Measurements from ENCODE around the gene FAM47B.

Gene FAM47B

DNA sequence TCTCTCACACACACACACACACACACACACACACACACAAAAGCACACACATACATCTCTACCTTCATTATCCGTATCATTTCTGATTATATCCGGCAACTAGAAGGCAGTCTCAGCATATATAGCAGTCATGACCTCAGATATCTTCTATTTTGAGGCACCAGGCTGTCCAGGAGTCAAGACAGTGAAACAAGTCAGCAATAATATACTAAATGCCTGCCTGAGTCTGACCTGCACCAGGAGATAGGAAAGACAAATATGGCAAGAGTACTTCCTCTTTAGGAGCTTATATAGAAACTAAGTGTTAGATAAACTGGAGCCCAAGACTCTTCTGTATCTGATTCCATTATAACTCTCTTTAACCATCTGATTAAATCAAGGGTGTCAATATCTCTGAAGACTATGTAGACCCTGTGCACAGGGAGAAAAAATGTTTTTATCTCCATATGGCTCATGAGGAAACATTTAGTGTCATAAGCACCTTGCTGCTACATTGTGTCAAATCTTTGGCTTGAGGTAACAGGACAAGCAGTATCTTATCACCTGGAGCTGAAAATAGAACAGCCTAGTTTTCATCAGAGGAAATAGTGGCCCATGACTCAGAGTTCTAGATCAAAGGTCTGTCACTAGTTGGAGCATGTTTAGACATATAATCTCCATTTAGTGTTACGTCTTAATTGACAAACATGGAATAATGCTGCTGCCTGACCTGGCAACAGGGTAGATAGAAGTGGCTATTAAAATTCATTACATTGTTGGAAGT is 27.0 kb upstream of the FAM47B start:
- TF ChIP-seq POLR2AphosphoS5 (IDR thresholded peaks at IDR 0.05; ENCODE audit: low read depth, low read length): no peak
- TF ChIP-seq, protein P1, sequence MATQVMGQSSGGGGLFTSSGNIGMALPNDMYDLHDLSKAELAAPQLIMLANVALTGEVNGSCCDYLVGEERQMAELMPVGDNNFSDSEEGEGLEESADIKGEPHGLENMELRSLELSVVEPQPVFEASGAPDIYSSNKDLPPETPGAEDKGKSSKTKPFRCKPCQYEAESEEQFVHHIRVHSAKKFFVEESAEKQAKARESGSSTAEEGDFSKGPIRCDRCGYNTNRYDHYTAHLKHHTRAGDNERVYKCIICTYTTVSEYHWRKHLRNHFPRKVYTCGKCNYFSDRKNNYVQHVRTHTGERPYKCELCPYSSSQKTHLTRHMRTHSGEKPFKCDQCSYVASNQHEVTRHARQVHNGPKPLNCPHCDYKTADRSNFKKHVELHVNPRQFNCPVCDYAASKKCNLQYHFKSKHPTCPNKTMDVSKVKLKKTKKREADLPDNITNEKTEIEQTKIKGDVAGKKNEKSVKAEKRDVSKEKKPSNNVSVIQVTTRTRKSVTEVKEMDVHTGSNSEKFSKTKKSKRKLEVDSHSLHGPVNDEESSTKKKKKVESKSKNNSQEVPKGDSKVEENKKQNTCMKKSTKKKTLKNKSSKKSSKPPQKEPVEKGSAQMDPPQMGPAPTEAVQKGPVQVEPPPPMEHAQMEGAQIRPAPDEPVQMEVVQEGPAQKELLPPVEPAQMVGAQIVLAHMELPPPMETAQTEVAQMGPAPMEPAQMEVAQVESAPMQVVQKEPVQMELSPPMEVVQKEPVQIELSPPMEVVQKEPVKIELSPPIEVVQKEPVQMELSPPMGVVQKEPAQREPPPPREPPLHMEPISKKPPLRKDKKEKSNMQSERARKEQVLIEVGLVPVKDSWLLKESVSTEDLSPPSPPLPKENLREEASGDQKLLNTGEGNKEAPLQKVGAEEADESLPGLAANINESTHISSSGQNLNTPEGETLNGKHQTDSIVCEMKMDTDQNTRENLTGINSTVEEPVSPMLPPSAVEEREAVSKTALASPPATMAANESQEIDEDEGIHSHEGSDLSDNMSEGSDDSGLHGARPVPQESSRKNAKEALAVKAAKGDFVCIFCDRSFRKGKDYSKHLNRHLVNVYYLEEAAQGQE (IDR thresholded peaks at IDR 0.05; ENCODE audit: insufficient read depth in 1 of 2, low read depth in 2 of 2, low read length in 2 of 2): no peak
- no peak for TF ChIP-seq TAF1 (IDR thresholded peaks at IDR 0.05; ENCODE audit: borderline replicate concordance, insufficient read depth, low read length)
- no peak for TF ChIP-seq SIN3A (IDR thresholded peaks at IDR 0.05; ENCODE audit: borderline replicate concordance, insufficient read depth, low read length)
- TF ChIP-seq FOXP2 (optimal IDR thresholded peaks at IDR 0.05; ENCODE audit: borderline replicate concordance, extremely low read depth, extremely low read length, insufficient read depth): no peak

DNA sequence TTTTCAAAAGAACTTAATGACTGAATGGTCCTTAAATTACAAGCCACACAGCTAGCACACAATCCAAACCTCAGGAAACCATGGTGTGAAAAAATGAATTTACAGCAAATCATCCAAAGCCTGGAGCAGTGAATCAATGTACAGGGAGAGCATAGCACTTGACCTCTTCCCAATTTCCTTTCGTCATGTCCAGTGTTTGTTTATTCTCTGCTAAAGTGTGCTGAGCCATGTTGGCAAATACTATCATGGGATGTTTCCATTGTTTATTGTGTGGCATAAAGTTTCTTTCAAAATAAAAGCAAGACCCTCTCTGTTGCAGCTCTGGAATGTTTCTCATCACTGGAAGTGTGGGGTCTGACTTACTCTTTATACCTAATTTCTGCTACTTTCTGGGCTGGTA is 25.4 kb upstream of the FAM47B start:
- TF ChIP-seq, protein P1 (IDR thresholded peaks at IDR 0.05; ENCODE audit: insufficient read depth in 1 of 2, low read depth in 2 of 2, low read length in 2 of 2): no peak
- no peak for TF ChIP-seq POLR2AphosphoS5 (IDR thresholded peaks at IDR 0.05; ENCODE audit: low read depth, low read length)
- no peak for TF ChIP-seq SIN3A (IDR thresholded peaks at IDR 0.05; ENCODE audit: borderline replicate concordance, insufficient read depth, low read length)
- no peak for TF ChIP-seq FOXP2 (optimal IDR thresholded peaks at IDR 0.05; ENCODE audit: borderline replicate concordance, extremely low read depth, extremely low read length, insufficient read depth)
- no peak for TF ChIP-seq TAF1 (IDR thresholded peaks at IDR 0.05; ENCODE audit: borderline replicate concordance, insufficient read depth, low read length)

DNA sequence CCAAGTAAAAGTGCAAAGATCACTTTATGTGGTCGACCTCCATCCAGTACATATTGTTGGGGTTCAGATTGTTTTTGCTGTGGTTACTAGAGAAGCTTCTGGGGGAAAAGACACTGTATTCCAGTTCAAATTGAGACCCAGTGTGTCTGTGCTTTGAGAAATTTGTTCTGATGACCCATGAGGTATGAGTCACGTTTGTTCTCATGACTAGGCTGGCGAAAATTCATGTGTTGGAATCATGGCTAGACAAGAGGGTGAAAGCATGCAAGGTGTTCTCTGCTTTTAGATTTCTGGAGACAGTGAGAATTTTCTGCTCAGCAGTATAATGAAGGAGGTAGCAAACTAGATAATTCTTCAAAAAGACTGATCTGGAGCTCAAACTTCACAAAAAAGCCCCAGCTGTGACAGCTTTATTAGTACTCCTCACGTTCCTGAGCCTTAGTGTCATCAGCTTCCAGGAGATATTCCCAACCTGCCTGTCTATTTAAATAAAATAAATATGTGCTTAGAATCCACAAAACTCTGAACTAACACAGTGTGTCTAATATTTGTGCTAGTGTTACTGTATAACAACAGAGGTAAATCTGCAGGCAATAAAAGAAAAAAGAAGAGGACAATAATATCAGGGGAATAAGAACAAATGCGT is 24.4 kb upstream of the FAM47B start:
- TF ChIP-seq, protein P1 (IDR thresholded peaks at IDR 0.05; ENCODE audit: insufficient read depth in 1 of 2, low read depth in 2 of 2, low read length in 2 of 2): no peak
- no peak for TF ChIP-seq POLR2AphosphoS5 (IDR thresholded peaks at IDR 0.05; ENCODE audit: low read depth, low read length)
- TF ChIP-seq FOXP2 (optimal IDR thresholded peaks at IDR 0.05; ENCODE audit: borderline replicate concordance, extremely low read depth, extremely low read length, insufficient read depth): no peak
- TF ChIP-seq TAF1 (IDR thresholded peaks at IDR 0.05; ENCODE audit: borderline replicate concordance, insufficient read depth, low read length): no peak
- TF ChIP-seq SIN3A (IDR thresholded peaks at IDR 0.05; ENCODE audit: borderline replicate concordance, insufficient read depth, low read length): no peak

DNA sequence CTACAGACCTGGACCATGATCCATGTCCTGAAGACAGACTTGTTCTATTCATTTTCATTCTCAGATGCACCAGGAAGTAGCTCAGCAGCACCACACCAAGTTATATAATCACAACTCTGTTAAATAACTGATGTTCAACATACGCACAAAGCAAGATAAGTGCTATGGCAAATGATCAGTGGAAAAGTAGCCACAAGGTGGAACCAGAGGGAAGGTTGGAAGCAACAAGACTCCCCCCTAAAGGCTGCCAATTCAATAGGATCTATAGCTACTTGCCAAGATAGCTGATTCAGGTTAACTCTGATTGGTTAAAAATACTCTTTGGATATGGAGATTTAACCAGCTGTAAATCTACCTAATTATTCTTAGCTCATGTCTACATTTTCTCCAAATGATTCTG is 23.7 kb upstream of the FAM47B start:
- TF ChIP-seq TAF1 (IDR thresholded peaks at IDR 0.05; ENCODE audit: borderline replicate concordance, insufficient read depth, low read length) (no peak), FOXP2 (optimal IDR thresholded peaks at IDR 0.05; ENCODE audit: borderline replicate concordance, extremely low read depth, extremely low read length, insufficient read depth) (no peak), POLR2AphosphoS5 (IDR thresholded peaks at IDR 0.05; ENCODE audit: low read depth, low read length) (no peak), SIN3A (IDR thresholded peaks at IDR 0.05; ENCODE audit: borderline replicate concordance, insufficient read depth, low read length) (no peak)
- TF ChIP-seq, protein P1 (IDR thresholded peaks at IDR 0.05; ENCODE audit: insufficient read depth in 1 of 2, low read depth in 2 of 2, low read length in 2 of 2): no peak
